ENCODE data around the gene FN3K. TPM values are rescaled to one million over a fixed set of nuclear protein-coding genes. Genes with fewer than 3 reads are reported as not detected.
A peak's percentile ranks its signal among the peaks of the same experiment; 100 is the strongest.

FN3K gene
- total RNA-seq, 4 donors from 2014 or later = 13.3 to 45.5 (median 18.7) TPM

GRCh38 chr17:82748756-82749155 is 13.3 kb downstream of the FN3K start:
- no peak for DNase-seq (ENCODE audit: low spot score in 2 of 2)
- Histone ChIP-seq H3K36me3 (peaks cover 0 to 42% (median 0%) of the 10 kb centered on the region in 3 donors), H3K27ac (no peak overlapping the region), H3K4me3 (no peak overlapping the region), H3K4me1 (peaks cover 0 to 17% (median 10%) of the 10 kb centered on the region in 4 donors), H3K27me3 (no peaks in the 10 kb centered on the region), H3K9me3 (peaks cover 0 to 30% (median 0%) of the 10 kb centered on the region in 4 donors)
- TF ChIP-seq EP300 (IDR thresholded peaks at IDR 0.05) (no peak), CTCF (IDR thresholded peaks at IDR 0.05) (no peak), POLR2A (IDR thresholded peaks at IDR 0.05) (no peak)
- 93 to 96% methylated on average over 16 of the region's 16 CpGs for WGBS, 2 donors

- WGBS, 2 donors = 70 to 80% methylated on average over 29 to 38 of the region's 40 CpGs
- H3K4me3 ChIP-seq = no peak overlapping the region
- H3K36me3 ChIP-seq = peaks cover 0 to 36% (median 0%) of the 10 kb centered on the region in 3 donors
- peak overlapping the region in 1 of 4 donors; percentile 70 for H3K27ac ChIP-seq
- DNase-seq (ENCODE audit: low spot score in 2 of 2) = no peak
- peaks cover 0 to 33% (median 10%) of the 10 kb centered on the region in 4 donors for H3K4me1 ChIP-seq
- no peaks in the 10 kb centered on the region for H3K27me3 ChIP-seq
- TF ChIP-seq EP300 (IDR thresholded peaks at IDR 0.05) (no peak), CTCF (IDR thresholded peaks at IDR 0.05) (no peak), POLR2A (IDR thresholded peaks at IDR 0.05) (no peak)
- H3K9me3 ChIP-seq = peaks cover 0 to 30% (median 0%) of the 10 kb centered on the region in 4 donors
Measured at GRCh38 chr17:82750241-82750908, 15.0 kb downstream of the FN3K start.

GRCh38 chr17:82751171-82751570 is 15.8 kb downstream of the FN3K start:
- H3K36me3 ChIP-seq = peaks cover 0 to 28% (median 0%) of the 10 kb centered on the region in 3 donors
- WGBS, 2 donors = 4% methylated on average over 10 of the region's 56 CpGs; no CpG with 5 or more reads in 1 of the 2 donors
- DNase-seq (ENCODE audit: low spot score in 2 of 2) = no peak
- H3K9me3 ChIP-seq = peaks cover 0 to 22% (median 0%) of the 10 kb centered on the region in 4 donors
- H3K4me3 ChIP-seq = peak overlapping the region; percentile 33 to 97 (median 57)
- H3K27ac ChIP-seq = peak overlapping the region; percentile 76 to 94 (median 82)
- no peaks in the 10 kb centered on the region for H3K27me3 ChIP-seq
- TF ChIP-seq CTCF (IDR thresholded peaks at IDR 0.05) = no peak
- no peak for TF ChIP-seq EP300 (IDR thresholded peaks at IDR 0.05)
- peak in 1 of 2 donors; percentile 52 for TF ChIP-seq POLR2A (IDR thresholded peaks at IDR 0.05)
- H3K4me1 ChIP-seq = peaks cover 0 to 33% (median 10%) of the 10 kb centered on the region in 4 donors

GRCh38 chr17:82751571-82752370 is 16.4 kb downstream of the FN3K start, which contains the start of gene TBCD:
Gene TBCD (plus strand): TSS chr17:82752065. CDS start chr17:82752194, 129 bp downstream.
- peak within 1 kb of the TSS; percentile 58 to 97 (median 79) for H3K4me3 ChIP-seq
- peak; percentile 73 to 93 for TF ChIP-seq EP300 (IDR thresholded peaks at IDR 0.05)
- peak in 2 of 5 experiments; percentile 14 to 41 for TF ChIP-seq CTCF (IDR thresholded peaks at IDR 0.05)
- TF ChIP-seq POLR2A (IDR thresholded peaks at IDR 0.05) = peak in 1 of 2 donors; percentile 71
- WGBS, 2 donors = 0 to 1% methylated on average over 27 to 54 of the region's 114 CpGs
- peaks cover 0 to 33% (median 10%) of the 10 kb centered on the region in 4 donors for H3K4me1 ChIP-seq
- H3K36me3 ChIP-seq = peaks cover 0 to 22% (median 0%) of the 10 kb centered on the region in 3 donors
- peaks cover 0 to 16% (median 0%) of the 10 kb centered on the region in 4 donors for H3K9me3 ChIP-seq
- DNase-seq (ENCODE audit: low spot score in 2 of 2) = peak; percentile 74 to 84
- H3K27me3 ChIP-seq = no peaks in the 10 kb centered on the region
- H3K27ac ChIP-seq = peak within 1 kb of the TSS; percentile 78 to 96 (median 89)

Measured in tibial nerve (tissue), 4 donors.